Activated CD8-positive, alpha-beta T cell treated with anti-CD3 and anti-CD28 coated beads for 36 hours (primary cell): ENCODE results near the gene TSPAN10. TPM values are rescaled to one million over a fixed set of nuclear protein-coding genes. Genes with fewer than 3 reads are reported as not detected.

Experiments used
- ATAC-seq: fragments of 200-7000 bp; cut with Tn5 transposase; one replicate; pipeline ENCODE4 v1.10.0; 2021; ENCODE audit warnings: mild to moderate bottlenecking, moderate library complexity
- CTCF ChIA-PET: fragments of 350-600 bp; sonication (Branson Sonifier 250); formaldehyde crosslinking; loops from one replicate; lab custom pipeline; 2021; ENCODE audit warnings: antibody characterized with exemption; lab: Charles Lee
- POLR2A ChIA-PET: fragments of 350-600 bp; sonication (Branson Sonifier 250); formaldehyde crosslinking; loops from one replicate; lab custom pipeline; 2021; ENCODE audit warnings: antibody characterized with exemption; lab: Charles Lee
- DNase-seq: peaks from one replicate; pipeline ENCODE4 v3.0.0-alpha.2; 2020
- H3K27ac Mint-ChIP-seq: one replicate; pipeline ENCODE4 v1.8.0; 2021; ENCODE audit warnings: mild to moderate bottlenecking, mixed read lengths
- H3K27me3 Mint-ChIP-seq: one replicate; pipeline ENCODE4 v1.8.0; 2021; ENCODE audit warnings: mixed read lengths
- H3K36me3 Mint-ChIP-seq: one replicate; pipeline ENCODE4 v1.8.0; 2021; ENCODE audit warnings: low read depth, mixed read lengths
- H3K4me1 Mint-ChIP-seq: one replicate; pipeline ENCODE4 v1.8.0; 2021; ENCODE audit warnings: low read depth, mixed read lengths
- H3K4me3 Mint-ChIP-seq: one replicate; pipeline ENCODE4 v1.8.0; 2021; ENCODE audit warnings: mild to moderate bottlenecking, moderate library complexity, mixed read lengths
- H3K9me3 Mint-ChIP-seq: one replicate; pipeline ENCODE4 v1.8.0; 2021; ENCODE audit warnings: mixed read lengths
- intact Hi-C: fragments of 100-400 bp; cut with micrococcal nuclease; formaldehyde crosslinking; loops from one replicate; pipeline ENCODE4 v1.10.0; 2022
- total RNA-seq, 2 experiments: library from RNA; stranded (reverse); gene quantifications; one replicate each; pipeline ENCODE4 v1.2.3, GENCODE V29; 2021
- TF ChIP-seq, protein P1 (sequence below): fragments of 200-600 bp; IDR thresholded peaks from one replicate; pipeline ENCODE4 v1.8.0; 2022; ENCODE audit warnings: antibody characterized with exemption, mild to moderate bottlenecking

TSPAN10 gene
- total RNA-seq, 2 experiments from 2014 or later = 0.18 to 0.22 TPM

DNA sequence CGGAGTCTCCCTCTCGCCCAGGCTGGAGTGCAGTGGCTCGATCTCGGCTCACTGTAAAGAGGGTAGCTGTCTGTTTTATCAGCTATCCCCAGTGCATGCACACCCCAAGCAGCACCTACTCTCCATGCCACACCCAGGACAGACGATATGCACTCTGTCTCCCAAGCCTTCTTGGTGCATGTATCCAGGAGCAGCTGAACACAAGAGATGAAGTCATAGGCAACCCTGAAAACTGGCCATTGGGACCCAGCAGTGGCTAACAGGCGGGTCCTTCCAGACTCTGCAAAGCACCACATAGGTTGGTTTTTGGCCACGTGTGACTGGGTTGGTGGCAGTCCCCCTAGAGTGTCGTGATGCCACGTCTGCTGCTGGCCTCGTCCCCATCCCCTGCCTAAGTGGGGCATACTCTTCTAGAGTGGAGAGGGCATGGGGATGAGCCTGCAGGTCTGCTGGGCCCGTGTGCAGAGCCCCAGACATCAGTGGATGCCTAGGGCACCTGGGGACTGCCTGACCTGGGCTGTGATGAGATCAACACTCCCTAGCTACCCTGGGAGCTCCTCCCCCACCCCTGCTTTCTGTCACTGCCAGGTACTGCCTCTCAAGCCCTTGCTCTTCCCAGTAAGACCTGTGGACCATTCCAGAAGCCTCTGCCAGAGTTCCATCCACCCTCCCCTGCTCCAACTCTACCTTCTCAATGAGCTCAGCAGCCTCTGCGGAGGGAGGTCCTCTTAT is 10.0 kb downstream of the TSPAN10 start:
- H3K4me1 Mint-ChIP-seq = no peaks in the 10 kb centered on the region
- intact Hi-C loops = no loop called here
- no peak overlapping the region for H3K27ac Mint-ChIP-seq
- ChIA-PET POLR2A (interaction anchor here (0.9 to 1.2 kb wide), 3 partner anchors 10 to 19 kb away, joined by 3 to 6 read pairs (median 3); partner anchors contain the start of genes NPLOC4 and TSPAN10), CTCF (no interaction called here)
- TF ChIP-seq, protein P1, sequence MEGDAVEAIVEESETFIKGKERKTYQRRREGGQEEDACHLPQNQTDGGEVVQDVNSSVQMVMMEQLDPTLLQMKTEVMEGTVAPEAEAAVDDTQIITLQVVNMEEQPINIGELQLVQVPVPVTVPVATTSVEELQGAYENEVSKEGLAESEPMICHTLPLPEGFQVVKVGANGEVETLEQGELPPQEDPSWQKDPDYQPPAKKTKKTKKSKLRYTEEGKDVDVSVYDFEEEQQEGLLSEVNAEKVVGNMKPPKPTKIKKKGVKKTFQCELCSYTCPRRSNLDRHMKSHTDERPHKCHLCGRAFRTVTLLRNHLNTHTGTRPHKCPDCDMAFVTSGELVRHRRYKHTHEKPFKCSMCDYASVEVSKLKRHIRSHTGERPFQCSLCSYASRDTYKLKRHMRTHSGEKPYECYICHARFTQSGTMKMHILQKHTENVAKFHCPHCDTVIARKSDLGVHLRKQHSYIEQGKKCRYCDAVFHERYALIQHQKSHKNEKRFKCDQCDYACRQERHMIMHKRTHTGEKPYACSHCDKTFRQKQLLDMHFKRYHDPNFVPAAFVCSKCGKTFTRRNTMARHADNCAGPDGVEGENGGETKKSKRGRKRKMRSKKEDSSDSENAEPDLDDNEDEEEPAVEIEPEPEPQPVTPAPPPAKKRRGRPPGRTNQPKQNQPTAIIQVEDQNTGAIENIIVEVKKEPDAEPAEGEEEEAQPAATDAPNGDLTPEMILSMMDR = no peak
- DNase-seq = no peak
- peaks cover 2% of the 10 kb centered on the region for H3K36me3 Mint-ChIP-seq
- no peaks in the 10 kb centered on the region for H3K9me3 Mint-ChIP-seq
- H3K4me3 Mint-ChIP-seq = no peak overlapping the region
- ATAC-seq = no peak
- H3K27me3 Mint-ChIP-seq = peaks cover 17% of the 10 kb centered on the region

DNA sequence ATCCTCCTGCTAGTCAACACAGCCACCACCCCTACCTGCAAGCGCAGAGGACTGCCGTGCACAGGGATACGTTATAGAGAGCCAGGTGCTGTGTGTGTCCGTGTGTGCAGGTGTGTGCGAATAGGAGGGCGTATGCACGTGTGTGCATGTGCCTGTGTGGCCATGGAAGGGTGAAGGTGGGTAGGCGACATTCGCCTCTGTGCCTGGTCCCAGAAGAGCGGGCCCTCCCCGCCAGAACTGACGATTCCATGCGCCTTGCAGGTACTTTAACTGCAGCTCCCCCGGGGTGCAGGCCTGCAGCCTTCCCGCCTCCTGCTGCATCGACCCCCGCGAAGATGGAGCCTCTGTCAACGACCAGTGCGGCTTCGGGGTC is 10.6 kb downstream of the TSPAN10 start:
- no peak overlapping the region for H3K4me3 Mint-ChIP-seq
- H3K27me3 Mint-ChIP-seq = peaks cover 17% of the 10 kb centered on the region
- H3K9me3 Mint-ChIP-seq = no peaks in the 10 kb centered on the region
- no peak for DNase-seq
- peaks cover 2% of the 10 kb centered on the region for H3K36me3 Mint-ChIP-seq
- H3K27ac Mint-ChIP-seq = no peak overlapping the region
- CTCF ChIA-PET = no interaction called here
- POLR2A ChIA-PET = interaction anchor here (1.2 kb wide), 1 partner anchor 18 kb away, joined by 3 read pairs; no protein-coding TSS in a partner anchor
- no peak for ATAC-seq
- H3K4me1 Mint-ChIP-seq = no peaks in the 10 kb centered on the region
- TF ChIP-seq, protein P1 = no peak
- intact Hi-C loops = no loop called here

DNA sequence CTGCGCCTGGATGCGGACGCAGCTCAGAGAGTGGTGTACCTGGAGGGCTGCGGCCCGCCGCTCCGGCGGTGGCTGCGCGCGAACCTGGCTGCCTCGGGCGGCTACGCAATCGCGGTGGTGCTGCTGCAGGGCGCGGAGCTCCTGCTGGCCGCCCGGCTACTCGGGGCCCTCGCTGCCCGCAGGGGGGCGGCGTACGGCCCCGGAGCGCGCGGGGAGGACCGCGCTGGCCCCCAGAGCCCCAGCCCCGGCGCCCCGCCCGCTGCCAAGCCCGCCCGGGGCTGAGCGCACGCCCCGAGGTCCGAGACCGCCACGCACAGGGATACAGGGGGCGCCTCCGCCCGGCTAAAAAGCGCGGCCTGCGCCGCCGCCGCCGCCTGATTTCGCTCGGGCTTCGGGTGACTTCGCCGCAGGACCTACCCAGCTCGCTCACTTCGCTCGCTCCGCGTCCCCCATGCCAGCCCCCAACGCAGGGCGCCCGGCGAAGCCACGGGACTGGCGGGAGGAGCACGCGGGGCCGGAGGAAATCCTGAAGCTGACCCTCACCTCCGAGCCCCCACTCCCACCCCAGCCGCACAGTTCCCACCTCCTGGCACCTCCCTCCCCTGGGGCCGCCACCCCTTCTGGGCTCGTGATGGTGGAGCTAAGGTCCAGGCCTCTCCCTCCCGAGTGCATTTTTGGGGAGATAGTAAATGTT is 11.2 kb downstream of the TSPAN10 start:
- Mint-ChIP-seq H3K9me3 (no peaks in the 10 kb centered on the region), H3K27ac (no peak overlapping the region), H3K4me3 (no peak overlapping the region), H3K27me3 (peaks cover 17% of the 10 kb centered on the region), H3K4me1 (peaks cover 2% of the 10 kb centered on the region), H3K36me3 (peaks cover 2% of the 10 kb centered on the region)
- TF ChIP-seq, protein P1 = no peak
- ChIA-PET CTCF (no interaction called here), POLR2A (no interaction called here)
- DNase-seq (no peak), ATAC-seq (no peak)
- intact Hi-C loops = no loop called here

DNA sequence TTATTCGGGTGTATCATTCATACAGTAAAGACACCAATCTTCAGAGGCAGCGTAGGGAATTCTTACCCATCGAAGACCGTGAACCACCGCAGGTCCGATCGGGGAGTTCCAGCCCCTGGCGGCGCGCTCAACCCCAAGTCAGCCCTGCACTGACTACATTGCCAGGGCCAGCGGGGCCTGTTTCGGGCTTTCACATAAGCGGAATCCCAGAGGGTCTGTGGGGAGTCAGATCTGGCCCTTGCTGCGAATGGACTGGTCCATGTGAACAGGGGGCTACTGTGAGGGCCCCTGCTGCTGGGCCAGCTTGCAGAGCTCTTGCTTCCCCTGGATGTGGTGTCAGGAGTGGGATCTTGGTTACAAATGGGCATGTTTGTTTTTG is 11.7 kb downstream of the TSPAN10 start:
- TF ChIP-seq, protein P1 = no peak
- POLR2A ChIA-PET = interaction anchor here (0.7 to 1.0 kb wide), 2 partner anchors 19 to 36 kb away, joined by 5 to 6 read pairs; no protein-coding TSS in a partner anchor
- H3K9me3 Mint-ChIP-seq = no peaks in the 10 kb centered on the region

DNA sequence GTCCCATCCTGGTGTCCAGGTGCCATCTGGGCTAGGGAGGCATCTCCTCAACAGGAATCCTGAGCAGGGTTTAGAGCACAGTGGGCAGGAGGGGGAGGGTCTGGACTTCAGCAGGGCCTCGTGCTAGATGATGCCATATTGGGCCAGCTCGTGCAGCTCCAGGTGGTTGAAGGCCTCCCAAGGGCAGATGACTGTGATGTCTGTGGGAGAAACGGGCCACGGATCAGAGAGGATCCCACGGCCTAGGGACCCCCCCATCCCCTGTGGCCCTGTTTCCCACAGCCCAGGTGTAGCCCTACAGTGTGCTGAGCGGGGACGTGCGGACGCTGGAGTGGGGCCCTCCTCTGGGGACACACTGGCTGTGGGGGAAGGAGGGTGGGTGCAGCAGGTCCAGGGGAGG is 14.0 kb downstream of the TSPAN10 start:
- ChIA-PET POLR2A (interaction anchor here (0.6 kb wide), 1 partner anchor 20 kb away, joined by 3 read pairs; no protein-coding TSS in a partner anchor), CTCF (no interaction called here)
- no peak overlapping the region for H3K27ac Mint-ChIP-seq
- intact Hi-C loops = no loop called here
- peaks cover 2% of the 10 kb centered on the region for H3K36me3 Mint-ChIP-seq
- TF ChIP-seq, protein P1 = no peak
- peaks cover 13% of the 10 kb centered on the region for H3K4me1 Mint-ChIP-seq
- ATAC-seq (no peak), DNase-seq (no peak)
- no peak overlapping the region for H3K4me3 Mint-ChIP-seq
- H3K27me3 Mint-ChIP-seq = peaks cover 17% of the 10 kb centered on the region
- H3K9me3 Mint-ChIP-seq = no peaks in the 10 kb centered on the region

More for the DNA sequence above, 11.7 kb downstream of the TSPAN10 start:
- intact Hi-C loops = no loop called here
- CTCF ChIA-PET = no interaction called here
- Mint-ChIP-seq H3K27ac (no peak overlapping the region), H3K27me3 (peaks cover 17% of the 10 kb centered on the region), H3K4me3 (no peak overlapping the region), H3K4me1 (peaks cover 7% of the 10 kb centered on the region), H3K36me3 (peaks cover 2% of the 10 kb centered on the region)
- DNase-seq (no peak), ATAC-seq (no peak)
